Measurements from ENCODE around the gene MBD3. TPM values are rescaled to one million over a fixed set of nuclear protein-coding genes. Genes with fewer than 3 reads are reported as not detected.
"Not testable (repeated sequence)": the region's sequence is repeated elsewhere in the genome, so short reads cannot be mapped to it uniquely, and the experiment has no call there.

The MBD3 gene
- total RNA-seq, 1 donor from 2014 or later, result 51.7 TPM

DNA sequence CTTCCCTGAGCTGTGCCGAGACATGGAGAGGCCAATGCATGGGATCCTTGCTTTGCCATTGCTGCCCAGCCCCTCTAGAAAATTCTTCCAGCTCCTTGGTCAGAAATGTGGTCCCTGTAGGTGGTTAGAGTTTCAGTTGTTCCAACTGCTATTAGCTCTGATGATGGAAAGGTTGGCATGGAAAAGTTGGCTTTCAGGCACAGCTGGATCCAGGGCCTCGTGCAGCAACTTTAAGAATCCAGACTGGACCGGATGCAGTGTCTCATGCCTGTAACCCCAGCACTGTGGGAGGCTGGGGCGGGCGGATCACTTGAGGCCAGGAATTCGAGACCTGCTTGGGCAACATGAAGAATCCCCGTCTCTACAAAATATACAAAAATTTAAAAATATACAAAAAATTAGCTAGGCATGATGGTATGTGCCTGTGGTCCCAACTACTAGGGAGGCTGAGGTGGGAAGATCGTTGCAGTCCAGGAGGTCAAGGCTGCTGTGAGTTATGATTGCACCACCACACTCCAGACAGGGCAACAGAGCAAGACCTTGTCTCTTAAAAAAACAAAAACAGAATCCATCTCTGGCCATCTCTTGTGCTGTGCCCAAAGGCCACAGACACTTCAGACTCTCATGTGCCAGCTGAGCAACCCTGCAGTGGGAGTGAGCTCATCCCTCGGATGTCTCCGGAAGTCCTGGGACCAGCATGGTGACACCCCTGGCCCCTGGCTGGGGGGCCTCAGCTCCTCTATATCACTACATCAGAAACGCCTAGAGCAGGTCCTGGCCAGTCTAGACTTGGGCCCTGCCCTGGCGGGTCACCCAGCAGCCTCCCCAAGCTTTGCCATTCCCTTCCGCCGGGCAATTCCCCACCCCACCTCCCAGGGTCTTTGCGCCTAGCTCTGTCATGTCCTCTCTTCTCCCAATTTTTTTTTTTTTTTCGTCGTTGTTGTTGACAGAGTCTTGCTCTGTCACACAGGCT is 41.3 kb downstream of the MBD3 start:
- Histone ChIP-seq H3K27me3 (ENCODE audit: control insufficient read depth in 3 of 3, insufficient read depth in 3 of 3, low read length in 3 of 3) (peaks cover 3 to 10% (median 4%) of the 10 kb centered on the region in 3 donors), H3K9ac (ENCODE audit: low read depth in 1 of 3, low read length in 3 of 3) (no peak overlapping the region), H3K4me1 (ENCODE audit: control insufficient read depth in 3 of 3, insufficient read depth in 3 of 3, low read length in 3 of 3) (no peaks in the 10 kb centered on the region), H3K9me3 (ENCODE audit: control insufficient read depth in 3 of 3, low read length in 3 of 3) (no peaks in the 10 kb centered on the region), H3K4me3 (ENCODE audit: low read length in 3 of 3) (no peak overlapping the region), H3K36me3 (ENCODE audit: control insufficient read depth in 3 of 3, insufficient read depth in 3 of 3, low read length in 3 of 3) (no peaks in the 10 kb centered on the region), H3K27ac (ENCODE audit: low read depth, low read length) (no peak overlapping the region)

DNA sequence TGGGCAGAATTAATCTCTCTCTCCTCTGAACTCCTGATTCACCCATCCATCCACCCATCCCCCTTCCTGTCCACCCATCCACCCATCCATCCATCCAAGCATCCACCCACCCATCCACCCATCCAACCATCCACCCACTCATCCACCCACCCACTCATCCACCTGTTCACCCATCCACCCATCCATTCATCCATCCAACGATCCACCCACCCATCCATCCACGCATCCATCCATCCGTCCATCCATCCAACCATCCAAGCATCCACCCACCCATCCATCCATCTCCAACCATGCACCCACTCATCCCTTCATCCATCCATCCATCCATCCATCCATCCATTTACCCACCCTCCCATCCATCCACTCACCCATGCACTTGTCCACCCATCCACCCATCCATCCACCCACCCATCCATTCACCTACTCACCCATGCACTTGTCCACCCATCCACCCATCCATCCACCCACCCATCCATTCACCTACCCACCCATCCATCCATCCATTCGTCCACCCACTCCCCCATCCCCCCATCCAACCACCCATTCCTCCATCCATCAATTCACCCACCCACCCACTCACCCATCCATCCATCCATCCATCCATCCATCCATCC is 43.2 kb downstream of the MBD3 start:
- peaks cover 4 to 18% (median 7%) of the 10 kb centered on the region in 3 donors for H3K27me3 ChIP-seq (ENCODE audit: control insufficient read depth in 3 of 3, insufficient read depth in 3 of 3, low read length in 3 of 3)
- H3K27ac ChIP-seq (ENCODE audit: low read depth, low read length), result no peak overlapping the region
- H3K36me3 ChIP-seq (ENCODE audit: control insufficient read depth in 3 of 3, insufficient read depth in 3 of 3, low read length in 3 of 3), result no peaks in the 10 kb centered on the region
- no peaks in the 10 kb centered on the region for H3K4me1 ChIP-seq (ENCODE audit: control insufficient read depth in 3 of 3, insufficient read depth in 3 of 3, low read length in 3 of 3)
- H3K4me3 ChIP-seq (ENCODE audit: low read length in 3 of 3), result no peak overlapping the region
- no peaks in the 10 kb centered on the region for H3K9me3 ChIP-seq (ENCODE audit: control insufficient read depth in 3 of 3, low read length in 3 of 3)
- no peak overlapping the region for H3K9ac ChIP-seq (ENCODE audit: low read depth in 1 of 3, low read length in 3 of 3)

DNA sequence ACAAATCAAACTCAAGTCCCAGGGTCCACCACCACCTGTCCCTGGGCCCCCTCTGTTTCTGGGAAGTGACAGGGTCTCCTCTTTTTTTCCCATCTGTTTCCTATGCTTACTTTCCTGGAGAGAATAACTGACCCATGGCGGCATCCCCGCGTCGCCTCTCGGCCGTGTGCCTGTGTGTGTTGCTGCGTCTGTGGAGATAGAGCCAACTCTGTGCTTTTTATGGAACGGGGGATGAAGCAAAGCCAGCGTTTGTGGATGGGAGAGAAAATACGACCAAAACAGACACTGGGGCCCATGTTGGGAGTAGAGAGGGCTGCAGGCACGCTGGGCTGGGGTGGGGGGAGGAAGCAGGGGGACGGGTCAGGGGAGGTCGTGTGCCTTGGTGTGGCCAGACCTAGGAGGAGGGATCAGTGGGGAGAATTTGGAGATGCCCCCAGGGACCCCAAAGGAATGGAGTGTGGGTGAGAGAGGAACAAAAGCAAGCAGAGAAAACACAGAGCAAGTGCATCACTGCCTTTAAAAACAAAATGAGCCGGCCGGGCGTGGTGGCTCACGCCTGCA is 52.2 kb downstream of the MBD3 start:
- H3K27me3 ChIP-seq (ENCODE audit: control insufficient read depth in 3 of 3, insufficient read depth in 3 of 3, low read length in 3 of 3), result peaks cover 7 to 38% (median 10%) of the 10 kb centered on the region in 3 donors
- no peaks in the 10 kb centered on the region for H3K4me1 ChIP-seq (ENCODE audit: control insufficient read depth in 3 of 3, insufficient read depth in 3 of 3, low read length in 3 of 3)
- H3K36me3 ChIP-seq (ENCODE audit: control insufficient read depth in 3 of 3, insufficient read depth in 3 of 3, low read length in 3 of 3), result no peaks in the 10 kb centered on the region
- no peak overlapping the region for H3K27ac ChIP-seq (ENCODE audit: low read depth, low read length)
- H3K4me3 ChIP-seq (ENCODE audit: low read length in 3 of 3), result no peak overlapping the region
- H3K9ac ChIP-seq (ENCODE audit: low read depth in 1 of 3, low read length in 3 of 3), result no peak overlapping the region
- H3K9me3 ChIP-seq (ENCODE audit: control insufficient read depth in 3 of 3, low read length in 3 of 3), result no peaks in the 10 kb centered on the region

DNA sequence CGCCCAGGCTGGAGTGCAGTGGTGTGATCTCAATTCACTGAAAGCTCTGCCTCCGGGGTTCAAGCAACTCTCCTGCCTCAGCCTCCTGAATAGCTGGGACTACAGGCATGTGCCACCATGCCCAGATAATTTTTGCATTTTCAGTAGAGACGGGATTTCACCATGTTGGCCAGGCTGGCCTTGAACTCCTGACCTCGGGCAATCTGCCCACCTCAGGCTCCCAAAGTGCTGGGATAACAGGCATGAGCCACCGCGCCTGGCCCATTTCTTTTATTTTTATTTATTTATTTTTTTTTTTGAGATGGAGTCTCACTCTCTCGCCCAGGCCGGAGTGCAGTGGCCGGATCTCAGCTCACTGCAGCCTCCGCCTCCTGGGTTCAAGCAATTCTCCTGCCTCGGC is 52.9 kb downstream of the MBD3 start:
- H3K27ac ChIP-seq (ENCODE audit: low read depth, low read length); H3K4me3 ChIP-seq (ENCODE audit: low read length in 3 of 3); H3K4me1 ChIP-seq (ENCODE audit: control insufficient read depth in 3 of 3, insufficient read depth in 3 of 3, low read length in 3 of 3); H3K36me3 ChIP-seq (ENCODE audit: control insufficient read depth in 3 of 3, insufficient read depth in 3 of 3, low read length in 3 of 3); H3K9ac ChIP-seq (ENCODE audit: low read depth in 1 of 3, low read length in 3 of 3); H3K9me3 ChIP-seq (ENCODE audit: control insufficient read depth in 3 of 3, low read length in 3 of 3): not testable (repeated sequence)
- peaks cover 9 to 43% (median 10%) of the 10 kb centered on the region in 3 donors for H3K27me3 ChIP-seq (ENCODE audit: control insufficient read depth in 3 of 3, insufficient read depth in 3 of 3, low read length in 3 of 3)

DNA sequence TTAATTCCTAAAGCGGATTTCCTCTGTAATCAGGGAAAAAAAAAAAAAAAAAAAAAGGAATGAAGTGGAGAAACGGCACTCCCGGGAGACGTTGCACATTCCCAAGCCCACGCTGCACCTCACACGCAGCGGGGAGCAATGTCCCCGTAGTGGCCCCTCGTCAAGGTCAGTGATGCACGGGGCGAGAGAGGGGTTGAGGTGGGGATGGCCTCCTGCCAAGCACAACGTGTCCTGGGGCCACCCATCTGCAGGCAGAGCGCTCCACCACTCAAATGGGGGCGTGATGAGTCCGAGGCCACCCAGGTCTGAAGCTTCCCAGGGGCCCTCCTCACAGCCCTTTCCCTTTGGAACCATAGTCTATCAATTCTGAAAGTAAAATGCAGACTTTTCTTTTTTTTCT is 53.7 kb downstream of the MBD3 start:
- Histone ChIP-seq H3K9ac (ENCODE audit: low read depth in 1 of 3, low read length in 3 of 3) (no peak overlapping the region), H3K4me3 (ENCODE audit: low read length in 3 of 3) (no peak overlapping the region), H3K27me3 (ENCODE audit: control insufficient read depth in 3 of 3, insufficient read depth in 3 of 3, low read length in 3 of 3) (peaks cover 9 to 44% (median 10%) of the 10 kb centered on the region in 3 donors), H3K36me3 (ENCODE audit: control insufficient read depth in 3 of 3, insufficient read depth in 3 of 3, low read length in 3 of 3) (no peaks in the 10 kb centered on the region), H3K27ac (ENCODE audit: low read depth, low read length) (no peak overlapping the region), H3K4me1 (ENCODE audit: control insufficient read depth in 3 of 3, insufficient read depth in 3 of 3, low read length in 3 of 3) (no peaks in the 10 kb centered on the region), H3K9me3 (ENCODE audit: control insufficient read depth in 3 of 3, low read length in 3 of 3) (no peaks in the 10 kb centered on the region)

DNA sequence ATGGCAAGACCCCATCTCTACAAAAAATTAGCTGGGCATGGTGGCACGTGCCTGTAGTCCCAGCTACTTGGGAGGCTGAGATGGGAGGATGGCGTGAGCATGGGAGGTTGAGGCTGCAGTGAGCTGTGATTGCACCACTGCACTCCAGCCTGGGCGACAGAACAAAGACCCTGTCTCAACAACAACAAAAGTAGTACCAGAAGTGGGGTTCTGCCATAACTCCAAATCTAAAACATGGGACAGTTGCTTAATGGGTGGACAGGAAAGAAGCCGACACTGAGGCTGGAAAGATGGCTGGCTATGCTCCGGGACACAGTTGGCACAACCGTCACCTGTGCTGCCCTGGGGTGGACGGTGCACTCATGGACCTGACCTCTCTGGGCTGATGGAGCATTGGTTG is 57.0 kb downstream of the MBD3 start:
- H3K4me3 ChIP-seq (ENCODE audit: low read length in 3 of 3); H3K4me1 ChIP-seq (ENCODE audit: control insufficient read depth in 3 of 3, insufficient read depth in 3 of 3, low read length in 3 of 3); H3K9me3 ChIP-seq (ENCODE audit: control insufficient read depth in 3 of 3, low read length in 3 of 3); H3K36me3 ChIP-seq (ENCODE audit: control insufficient read depth in 3 of 3, insufficient read depth in 3 of 3, low read length in 3 of 3); H3K9ac ChIP-seq (ENCODE audit: low read depth in 1 of 3, low read length in 3 of 3); H3K27ac ChIP-seq (ENCODE audit: low read depth, low read length): not testable (repeated sequence)
- peaks cover 14 to 45% (median 16%) of the 10 kb centered on the region in 3 donors for H3K27me3 ChIP-seq (ENCODE audit: control insufficient read depth in 3 of 3, insufficient read depth in 3 of 3, low read length in 3 of 3)

DNA sequence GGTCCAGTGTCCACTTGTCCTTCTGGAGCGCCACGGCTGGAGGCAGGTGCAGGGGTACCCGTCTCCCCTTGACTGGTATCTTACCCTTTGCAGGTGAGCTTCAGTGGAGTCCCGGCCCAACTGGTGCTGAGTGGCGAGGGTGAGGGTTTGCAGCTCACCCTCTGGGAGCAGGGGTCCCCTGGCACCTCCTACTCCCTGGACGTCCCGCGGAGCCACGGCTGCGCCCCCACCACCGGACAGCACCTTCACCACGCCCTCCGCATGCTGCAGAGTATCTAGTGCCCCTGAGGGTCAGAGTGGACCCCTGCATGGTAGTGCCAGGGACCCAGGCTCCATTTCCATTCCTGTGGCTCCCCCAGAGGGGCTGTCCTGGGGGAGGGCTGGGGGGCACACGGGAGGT is 57.7 kb downstream of the MBD3 start:
- no peak overlapping the region for H3K27ac ChIP-seq (ENCODE audit: low read depth, low read length)
- H3K9ac ChIP-seq (ENCODE audit: low read depth in 1 of 3, low read length in 3 of 3), result no peak overlapping the region
- H3K27me3 ChIP-seq (ENCODE audit: control insufficient read depth in 3 of 3, insufficient read depth in 3 of 3, low read length in 3 of 3), result peaks cover 14 to 43% (median 16%) of the 10 kb centered on the region in 3 donors
- no peaks in the 10 kb centered on the region for H3K9me3 ChIP-seq (ENCODE audit: control insufficient read depth in 3 of 3, low read length in 3 of 3)
- H3K4me3 ChIP-seq (ENCODE audit: low read length in 3 of 3), result no peak overlapping the region
- H3K36me3 ChIP-seq (ENCODE audit: control insufficient read depth in 3 of 3, insufficient read depth in 3 of 3, low read length in 3 of 3), result no peaks in the 10 kb centered on the region
- no peaks in the 10 kb centered on the region for H3K4me1 ChIP-seq (ENCODE audit: control insufficient read depth in 3 of 3, insufficient read depth in 3 of 3, low read length in 3 of 3)

DNA sequence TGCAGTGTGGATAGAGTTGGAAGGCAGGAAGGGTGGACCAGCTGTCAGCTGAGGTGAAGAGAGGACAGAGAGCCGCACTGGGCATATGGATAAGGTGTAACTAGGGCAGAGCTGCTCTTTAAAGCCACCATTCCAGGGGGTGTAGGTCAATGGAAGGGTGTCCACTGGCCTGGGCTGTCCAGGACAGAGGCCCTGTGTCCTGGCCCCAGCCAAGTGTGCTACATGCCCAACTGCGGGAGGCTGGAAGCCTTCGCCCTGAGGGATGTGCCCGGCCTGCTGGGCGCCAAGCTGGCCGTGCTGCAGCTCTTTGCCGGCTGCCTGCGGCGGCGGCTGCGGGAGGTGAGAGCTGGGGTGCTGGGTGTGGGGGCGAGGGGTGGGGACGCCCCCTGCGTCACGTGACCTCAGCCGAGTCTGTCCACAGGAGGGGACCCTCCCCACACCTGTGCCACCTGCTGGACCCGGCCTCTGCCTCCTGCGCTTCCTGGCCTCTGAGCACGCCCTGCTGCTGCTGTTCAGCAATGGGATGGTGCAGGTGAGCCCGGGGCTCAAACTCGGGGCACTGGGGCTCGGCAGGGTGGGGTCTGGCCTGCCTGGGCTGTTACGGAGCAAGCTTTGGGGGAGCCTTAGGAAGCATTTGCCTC is 59.0 kb downstream of the MBD3 start:
- H3K36me3 ChIP-seq (ENCODE audit: control insufficient read depth in 3 of 3, insufficient read depth in 3 of 3, low read length in 3 of 3), result no peaks in the 10 kb centered on the region
- H3K4me3 ChIP-seq (ENCODE audit: low read length in 3 of 3), result no peak overlapping the region
- peaks cover 17 to 49% (median 26%) of the 10 kb centered on the region in 3 donors for H3K27me3 ChIP-seq (ENCODE audit: control insufficient read depth in 3 of 3, insufficient read depth in 3 of 3, low read length in 3 of 3)
- no peak overlapping the region for H3K27ac ChIP-seq (ENCODE audit: low read depth, low read length)
- H3K9me3 ChIP-seq (ENCODE audit: control insufficient read depth in 3 of 3, low read length in 3 of 3), result no peaks in the 10 kb centered on the region
- no peaks in the 10 kb centered on the region for H3K4me1 ChIP-seq (ENCODE audit: control insufficient read depth in 3 of 3, insufficient read depth in 3 of 3, low read length in 3 of 3)
- no peak overlapping the region for H3K9ac ChIP-seq (ENCODE audit: low read depth in 1 of 3, low read length in 3 of 3)

DNA sequence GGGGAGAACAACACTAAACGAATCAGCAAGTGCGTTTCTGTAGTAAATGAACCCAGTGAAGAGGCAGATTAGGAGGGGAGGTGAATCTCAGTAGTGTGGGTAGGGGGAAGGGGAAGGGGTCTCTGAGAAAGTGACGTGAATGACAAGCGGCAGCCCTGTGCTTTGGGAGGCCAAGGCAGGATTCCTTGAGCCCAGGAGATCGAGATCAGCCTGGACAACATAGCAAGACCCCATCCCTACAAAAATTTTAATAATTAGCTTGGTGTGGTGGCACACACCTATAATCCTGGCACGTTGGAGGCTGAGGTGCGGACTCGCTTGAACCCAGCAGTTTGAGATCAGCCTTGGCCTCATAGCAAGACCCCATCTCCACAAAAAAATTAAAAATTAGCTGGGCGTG is 60.7 kb downstream of the MBD3 start:
- Histone ChIP-seq H3K9me3 (ENCODE audit: control insufficient read depth in 3 of 3, low read length in 3 of 3) (no peaks in the 10 kb centered on the region), H3K4me3 (ENCODE audit: low read length in 3 of 3) (no peak overlapping the region), H3K27me3 (ENCODE audit: control insufficient read depth in 3 of 3, insufficient read depth in 3 of 3, low read length in 3 of 3) (peaks cover 18 to 53% (median 39%) of the 10 kb centered on the region in 3 donors), H3K9ac (ENCODE audit: low read depth in 1 of 3, low read length in 3 of 3) (no peak overlapping the region), H3K36me3 (ENCODE audit: control insufficient read depth in 3 of 3, insufficient read depth in 3 of 3, low read length in 3 of 3) (no peaks in the 10 kb centered on the region), H3K4me1 (ENCODE audit: control insufficient read depth in 3 of 3, insufficient read depth in 3 of 3, low read length in 3 of 3) (no peaks in the 10 kb centered on the region), H3K27ac (ENCODE audit: low read depth, low read length) (no peak overlapping the region)
